ENCODE results near the gene IKZF2.

GRCh38 chr2:213166109-213166508, 14.7 kb upstream of the IKZF2 start:
- no peak for TF ChIP-seq CTCF (IDR thresholded peaks at IDR 0.05; ENCODE audit: low read length)
- no peak for TF ChIP-seq EZH2phosphoT487 (IDR thresholded peaks at IDR 0.05; ENCODE audit: low read length)

Measured in MM.1S (cell line).